SH-SY5Y (cell line): ENCODE results near the gene PTPRCAP.

Source experiments
- GATA2 ChIP-seq: IDR thresholded peaks from 2 replicates; pipeline ENCODE4 v1.6.1; 2011; ENCODE audit warnings: mild to moderate bottlenecking, low read depth, low read length
- GATA3 ChIP-seq: IDR thresholded peaks from 2 replicates; pipeline ENCODE4 v1.6.1; 2011; ENCODE audit warnings: low read depth, mild to moderate bottlenecking, low read length, moderate library complexity

DNA sequence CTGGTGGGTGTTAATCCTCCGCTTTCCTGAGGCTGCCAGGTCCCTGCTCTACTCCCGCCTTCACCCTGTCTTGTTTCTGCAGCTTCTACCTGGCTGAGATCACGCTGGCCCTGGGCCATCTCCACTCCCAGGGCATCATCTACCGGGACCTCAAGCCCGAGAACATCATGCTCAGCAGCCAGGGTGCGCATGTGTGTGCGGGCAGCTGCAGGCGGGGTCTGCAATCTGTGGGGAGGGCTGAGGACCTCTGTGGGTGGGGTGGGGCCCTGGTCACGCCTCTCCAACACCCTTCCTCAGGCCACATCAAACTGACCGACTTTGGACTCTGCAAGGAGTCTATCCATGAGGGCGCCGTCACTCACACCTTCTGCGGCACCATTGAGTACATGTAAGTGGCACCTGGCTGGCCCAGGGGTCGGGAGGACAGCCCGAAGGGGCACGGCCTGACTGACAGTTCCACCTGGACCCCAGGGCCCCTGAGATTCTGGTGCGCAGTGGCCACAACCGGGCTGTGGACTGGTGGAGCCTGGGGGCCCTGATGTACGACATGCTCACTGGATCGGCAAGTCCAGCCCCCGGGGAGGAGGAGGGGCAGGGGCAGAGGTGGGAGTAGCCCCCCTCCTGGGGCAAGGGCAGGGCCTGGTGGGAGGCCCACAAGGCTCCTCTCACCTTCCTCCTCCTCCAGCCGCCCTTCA lies 4.7 kb downstream of the PTPRCAP start:
- no peak for TF ChIP-seq GATA3
- TF ChIP-seq GATA2 = no peak
